Osteoblast (primary cell): Measurements from ENCODE around the gene RHBDF2. TPM values are rescaled to one million over a fixed set of nuclear protein-coding genes. Genes with fewer than 3 reads are reported as not detected.

Experiments
- DNase-seq: peaks from one replicate; pipeline ENCODE4 v3.0.0; 2011; ENCODE audit warnings: low spot score, mixed read lengths; ENCODE audit not compliant: insufficient read length; ENCODE audit errors: missing footprints
- H2AFZ ChIP-seq: 2 replicates; pipeline ENCODE4 v1.6.0; 2011; ENCODE audit warnings: mild to moderate bottlenecking, low read length
- H3K27ac ChIP-seq: 2 replicates; pipeline ENCODE4 v1.5.1; 2011; ENCODE audit warnings: mild to moderate bottlenecking, low read depth, low read length, moderate library complexity
- H3K27me3 ChIP-seq: 2 replicates; pipeline ENCODE4 v1.6.0; 2012; ENCODE audit warnings: mild to moderate bottlenecking, control low read depth, inconsistent platforms, low read length, moderate library complexity; ENCODE audit not compliant: insufficient read depth
- H3K36me3 ChIP-seq: 2 replicates; pipeline ENCODE4 v1.5.1; 2011; ENCODE audit warnings: mild to moderate bottlenecking, low read length, control low read depth, moderate library complexity; ENCODE audit not compliant: insufficient read depth
- H3K4me1 ChIP-seq: 2 replicates; pipeline ENCODE4 v1.5.1; 2011; ENCODE audit warnings: mild to moderate bottlenecking, low read length, control low read depth, moderate library complexity; ENCODE audit not compliant: insufficient read depth
- H3K4me2 ChIP-seq: 2 replicates; pipeline ENCODE4 v1.6.0; 2011; ENCODE audit warnings: mild to moderate bottlenecking, low read length; ENCODE audit not compliant: insufficient read depth
- H3K4me3 ChIP-seq: fragments of 200-600 bp; sonication (generic); 3 replicates; pipeline ENCODE4 v1.5.1; 2012; ENCODE audit warnings: mild to moderate bottlenecking, low read length, inconsistent platforms; ENCODE audit not compliant: insufficient read depth
- H3K79me2 ChIP-seq: 2 replicates; pipeline ENCODE4 v1.6.0; 2012; ENCODE audit warnings: mild to moderate bottlenecking, low read length, control low read depth, inconsistent platforms; ENCODE audit not compliant: insufficient read depth
- H3K9me3 ChIP-seq: 2 replicates; pipeline ENCODE4 v1.5.1; 2011; ENCODE audit warnings: low read depth, low read length, control low read depth
- H4K20me1 ChIP-seq: 2 replicates; pipeline ENCODE4 v1.6.0; 2012; ENCODE audit warnings: mild to moderate bottlenecking, low read length, control low read depth; ENCODE audit not compliant: insufficient read depth
- total RNA-seq: library from RNA; depleted of rRNA; stranded (reverse); fragments of >200 nt; gene quantifications from 2 replicates; pipeline ENCODE4 v1.2.3, GENCODE V29; 2012
- TF ChIP-seq, protein P1 (sequence below): IDR thresholded peaks from 2 replicates; pipeline ENCODE4 v1.5.1; 2011; ENCODE audit warnings: mild to moderate bottlenecking, low read depth, low read length, moderate library complexity; ENCODE audit errors: extremely low read depth

The RHBDF2 gene
- total RNA-seq, 1 donor: 8.3 TPM

DNA sequence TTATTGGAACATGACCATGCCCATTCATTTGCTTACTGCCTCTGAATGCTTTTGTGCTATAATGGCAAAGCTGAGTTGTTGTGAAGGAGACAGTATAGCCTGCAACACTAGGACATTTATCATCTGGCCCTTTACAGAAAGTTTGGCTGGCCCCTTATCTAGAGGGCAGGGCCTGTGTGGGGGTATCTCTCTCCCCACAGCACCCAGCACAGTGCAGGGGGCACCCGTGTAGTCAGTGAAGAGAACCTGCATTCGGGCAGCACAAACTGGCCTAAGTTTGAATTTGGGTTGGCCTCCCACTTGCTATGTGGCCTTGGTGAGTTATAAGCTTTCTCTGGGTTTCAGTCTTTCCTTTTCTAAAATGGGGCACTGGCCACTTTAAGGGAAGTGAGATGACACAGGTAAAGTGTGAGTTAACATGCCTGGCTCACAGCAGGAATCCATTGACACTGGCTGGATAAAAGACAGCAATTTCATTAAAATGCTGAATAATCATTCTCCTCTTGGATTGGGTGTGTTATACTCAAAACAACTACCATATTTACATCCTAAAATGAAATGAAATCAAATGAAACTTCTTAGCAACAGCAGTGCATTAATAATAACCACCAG lies 60.4 kb downstream of the RHBDF2 start:
- H3K27ac ChIP-seq: no peak overlapping the region
- peaks cover 52% of the 10 kb centered on the region for H4K20me1 ChIP-seq

DNA sequence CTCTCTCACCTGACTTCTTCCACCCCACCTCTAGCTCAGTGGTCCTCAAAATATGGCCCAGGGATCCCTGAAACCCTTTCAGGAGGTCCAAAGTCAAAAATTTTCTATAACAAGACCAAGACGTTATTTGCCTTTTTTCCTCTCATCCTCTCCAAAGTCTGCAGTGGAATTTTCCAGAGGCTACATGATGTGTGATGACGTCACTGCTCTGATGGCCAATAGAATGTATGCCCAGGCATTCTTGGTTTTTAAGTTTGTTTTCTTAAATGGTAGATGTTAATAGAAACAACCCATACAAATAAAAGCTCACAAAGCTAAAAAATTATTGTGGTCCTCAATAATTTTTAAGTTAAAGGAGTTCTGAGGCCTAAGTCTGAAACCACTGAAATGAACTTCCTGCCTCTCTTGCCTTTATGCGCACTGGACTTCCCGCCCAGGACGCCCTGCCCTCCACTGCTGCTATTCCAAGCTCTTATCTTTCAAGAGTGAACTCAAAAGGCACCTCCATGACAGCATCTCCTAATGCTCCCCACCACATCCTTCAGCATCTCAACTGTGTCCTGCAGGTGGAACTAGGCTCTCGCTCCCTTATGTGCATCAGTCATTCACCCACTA lies 61.8 kb downstream of the RHBDF2 start:
- DNase-seq: no peak
- Histone ChIP-seq H3K36me3 (no peaks in the 10 kb centered on the region), H3K79me2 (peaks cover 93% of the 10 kb centered on the region), H3K9me3 (no peaks in the 10 kb centered on the region), H3K4me3 (no peak overlapping the region), H3K4me1 (peaks cover 14% of the 10 kb centered on the region), H2AFZ (no peak overlapping the region), H3K27ac (no peak overlapping the region), H3K4me2 (no peak overlapping the region), H3K27me3 (no peaks in the 10 kb centered on the region), H4K20me1 (peaks cover 54% of the 10 kb centered on the region)
- TF ChIP-seq, protein P1, sequence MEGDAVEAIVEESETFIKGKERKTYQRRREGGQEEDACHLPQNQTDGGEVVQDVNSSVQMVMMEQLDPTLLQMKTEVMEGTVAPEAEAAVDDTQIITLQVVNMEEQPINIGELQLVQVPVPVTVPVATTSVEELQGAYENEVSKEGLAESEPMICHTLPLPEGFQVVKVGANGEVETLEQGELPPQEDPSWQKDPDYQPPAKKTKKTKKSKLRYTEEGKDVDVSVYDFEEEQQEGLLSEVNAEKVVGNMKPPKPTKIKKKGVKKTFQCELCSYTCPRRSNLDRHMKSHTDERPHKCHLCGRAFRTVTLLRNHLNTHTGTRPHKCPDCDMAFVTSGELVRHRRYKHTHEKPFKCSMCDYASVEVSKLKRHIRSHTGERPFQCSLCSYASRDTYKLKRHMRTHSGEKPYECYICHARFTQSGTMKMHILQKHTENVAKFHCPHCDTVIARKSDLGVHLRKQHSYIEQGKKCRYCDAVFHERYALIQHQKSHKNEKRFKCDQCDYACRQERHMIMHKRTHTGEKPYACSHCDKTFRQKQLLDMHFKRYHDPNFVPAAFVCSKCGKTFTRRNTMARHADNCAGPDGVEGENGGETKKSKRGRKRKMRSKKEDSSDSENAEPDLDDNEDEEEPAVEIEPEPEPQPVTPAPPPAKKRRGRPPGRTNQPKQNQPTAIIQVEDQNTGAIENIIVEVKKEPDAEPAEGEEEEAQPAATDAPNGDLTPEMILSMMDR: no peak

More for the DNA sequence above, 60.4 kb downstream of the RHBDF2 start:
- Histone ChIP-seq H3K4me1 (peaks cover 28% of the 10 kb centered on the region), H3K4me3 (no peak overlapping the region), H2AFZ (no peak overlapping the region), H3K27me3 (no peaks in the 10 kb centered on the region), H3K9me3 (no peaks in the 10 kb centered on the region), H3K79me2 (peaks cover 92% of the 10 kb centered on the region), H3K36me3 (no peaks in the 10 kb centered on the region), H3K4me2 (no peak overlapping the region)
- DNase-seq: no peak
- TF ChIP-seq, protein P1: no peak

- Histone ChIP-seq H3K4me3 (no peak overlapping the region), H3K36me3 (no peaks in the 10 kb centered on the region), H3K4me2 (no peak overlapping the region), H4K20me1 (peaks cover 56% of the 10 kb centered on the region), H3K79me2 (peaks cover 93% of the 10 kb centered on the region), H3K4me1 (peaks cover 10% of the 10 kb centered on the region), H3K9me3 (no peaks in the 10 kb centered on the region), H3K27ac (no peak overlapping the region), H2AFZ (no peak overlapping the region), H3K27me3 (no peaks in the 10 kb centered on the region)
- DNase-seq: no peak
- TF ChIP-seq, protein P1: no peak
Observed at GRCh38 chr17:76438906-76439305, 62.3 kb downstream of the RHBDF2 start.
